ENCODE data around the gene PDS5B. TPM values are rescaled to one million over a fixed set of nuclear protein-coding genes. Genes with fewer than 3 reads are reported as not detected.

Gene PDS5B
- polyA plus RNA-seq, 3 donors from 2014 or later, result 29.3 to 49.2 (median 48.1) TPM

- peaks cover 0 to 4% (median 0%) of the 10 kb centered on the region in 3 donors for H3K36me3 Mint-ChIP-seq
- H3K9me3 Mint-ChIP-seq, result no peaks in the 10 kb centered on the region
- H3K27ac Mint-ChIP-seq, result no peak overlapping the region
- H3K27me3 Mint-ChIP-seq (ENCODE audit: low read depth in 3 of 3), result no peaks in the 10 kb centered on the region
- no peak overlapping the region for H3K4me3 Mint-ChIP-seq
- DNase-seq, result no peak
- peaks cover 50 to 71% of the 10 kb centered on the region in 2 donors for H3K4me1 Mint-ChIP-seq
These were observed 9.1 kb downstream of the PDS5B start for GRCh38 chr13:32595306-32595705.

GRCh38 chr13:32600890-32601289 is 14.6 kb downstream of the PDS5B start:
- DNase-seq, result no peak
- peaks cover 0 to 2% (median 0%) of the 10 kb centered on the region in 3 donors for H3K27me3 Mint-ChIP-seq (ENCODE audit: low read depth in 3 of 3)
- no peak overlapping the region for H3K4me3 Mint-ChIP-seq
- peaks cover 67 to 78% of the 10 kb centered on the region in 2 donors for H3K4me1 Mint-ChIP-seq
- peak overlapping the region in 4 of 6 donors; percentile 12 to 63 (median 31) for H3K27ac Mint-ChIP-seq
- no peaks in the 10 kb centered on the region for H3K9me3 Mint-ChIP-seq
- peaks cover 0 to 8% (median 4%) of the 10 kb centered on the region in 3 donors for H3K36me3 Mint-ChIP-seq

GRCh38 chr13:32609428-32609827 is 23.2 kb downstream of the PDS5B start:
- Mint-ChIP-seq H3K4me3 (no peak overlapping the region), H3K4me1 (peaks cover 72 to 88% of the 10 kb centered on the region in 2 donors), H3K27me3 (ENCODE audit: low read depth in 3 of 3) (peaks cover 0 to 4% (median 0%) of the 10 kb centered on the region in 3 donors), H3K36me3 (peaks cover 0 to 10% (median 9%) of the 10 kb centered on the region in 3 donors), H3K27ac (no peak overlapping the region), H3K9me3 (peaks cover 0 to 5% (median 3%) of the 10 kb centered on the region in 6 donors)
- DNase-seq, result no peak

- Mint-ChIP-seq H3K27ac (no peak overlapping the region), H3K36me3 (peaks cover 0 to 6% (median 5%) of the 10 kb centered on the region in 3 donors), H3K4me1 (peaks cover 72 to 88% of the 10 kb centered on the region in 2 donors), H3K9me3 (peaks cover 0 to 5% (median 3%) of the 10 kb centered on the region in 6 donors), H3K4me3 (no peak overlapping the region), H3K27me3 (ENCODE audit: low read depth in 3 of 3) (peaks cover 0 to 4% (median 0%) of the 10 kb centered on the region in 3 donors)
- no peak for DNase-seq
These were observed 24.3 kb downstream of the PDS5B start for GRCh38 chr13:32610538-32610937.

GRCh38 chr13:32610977-32611376 is 24.7 kb downstream of the PDS5B start:
- Mint-ChIP-seq H3K27me3 (ENCODE audit: low read depth in 3 of 3) (peaks cover 0 to 4% (median 0%) of the 10 kb centered on the region in 3 donors), H3K4me3 (no peak overlapping the region), H3K9me3 (peaks cover 0 to 5% (median 3%) of the 10 kb centered on the region in 6 donors), H3K4me1 (peaks cover 68 to 86% of the 10 kb centered on the region in 2 donors), H3K27ac (peak overlapping the region in 1 of 6 donors; percentile 4), H3K36me3 (peaks cover 0 to 6% (median 5%) of the 10 kb centered on the region in 3 donors)
- no peak for DNase-seq

- no peak for DNase-seq
- Mint-ChIP-seq H3K4me1 (peaks cover 56 to 85% of the 10 kb centered on the region in 2 donors), H3K27ac (no peak overlapping the region), H3K9me3 (peaks cover 0 to 5% (median under 1%) of the 10 kb centered on the region in 6 donors), H3K27me3 (ENCODE audit: low read depth in 3 of 3) (no peaks in the 10 kb centered on the region), H3K4me3 (no peak overlapping the region), H3K36me3 (peaks cover 0 to 4% (median 4%) of the 10 kb centered on the region in 3 donors)
These were observed 30.7 kb downstream of the PDS5B start for GRCh38 chr13:32616883-32617511.

- Mint-ChIP-seq H3K9me3 (peaks cover 2 to 18% (median 13%) of the 10 kb centered on the region in 6 donors), H3K4me3 (no peak overlapping the region), H3K36me3 (peaks cover 0 to 13% (median 9%) of the 10 kb centered on the region in 3 donors), H3K4me1 (peaks cover 45 to 88% of the 10 kb centered on the region in 2 donors), H3K27ac (no peak overlapping the region), H3K27me3 (ENCODE audit: low read depth in 3 of 3) (no peaks in the 10 kb centered on the region)
- no peak for DNase-seq
These were observed 36.6 kb downstream of the PDS5B start for GRCh38 chr13:32622827-32623226.

GRCh38 chr13:32624441-32624840 is 38.2 kb downstream of the PDS5B start:
- no peak for DNase-seq
- no peak overlapping the region for H3K4me3 Mint-ChIP-seq
- H3K9me3 Mint-ChIP-seq, result peaks cover 2 to 18% (median 13%) of the 10 kb centered on the region in 6 donors
- peak overlapping the region in 1 of 6 donors; percentile 64 for H3K27ac Mint-ChIP-seq
- no peaks in the 10 kb centered on the region for H3K27me3 Mint-ChIP-seq (ENCODE audit: low read depth in 3 of 3)
- peaks cover 39 to 85% of the 10 kb centered on the region in 2 donors for H3K4me1 Mint-ChIP-seq
- H3K36me3 Mint-ChIP-seq, result peaks cover 0 to 13% (median 9%) of the 10 kb centered on the region in 3 donors

- no peak overlapping the region for H3K4me3 Mint-ChIP-seq
- H3K27me3 Mint-ChIP-seq (ENCODE audit: low read depth in 3 of 3), result no peaks in the 10 kb centered on the region
- H3K27ac Mint-ChIP-seq, result no peak overlapping the region
- H3K36me3 Mint-ChIP-seq, result peaks cover 0 to 3% (median 3%) of the 10 kb centered on the region in 3 donors
- H3K9me3 Mint-ChIP-seq, result peaks cover 2 to 9% (median 4%) of the 10 kb centered on the region in 6 donors
- DNase-seq, result no peak
- peaks cover 36 to 80% of the 10 kb centered on the region in 2 donors for H3K4me1 Mint-ChIP-seq
These were observed 41.5 kb downstream of the PDS5B start for GRCh38 chr13:32627793-32628192.

GRCh38 chr13:32629313-32629712 is 43.1 kb downstream of the PDS5B start:
- no peak for DNase-seq
- no peak overlapping the region for H3K27ac Mint-ChIP-seq
- H3K27me3 Mint-ChIP-seq (ENCODE audit: low read depth in 3 of 3), result no peaks in the 10 kb centered on the region
- H3K4me1 Mint-ChIP-seq, result peaks cover 41 to 75% of the 10 kb centered on the region in 2 donors
- H3K9me3 Mint-ChIP-seq, result no peaks in the 10 kb centered on the region
- no peak overlapping the region for H3K4me3 Mint-ChIP-seq
- no peaks in the 10 kb centered on the region for H3K36me3 Mint-ChIP-seq

GRCh38 chr13:32629866-32630265 is 43.6 kb downstream of the PDS5B start:
- Mint-ChIP-seq H3K4me1 (peaks cover 36 to 70% of the 10 kb centered on the region in 2 donors), H3K9me3 (no peaks in the 10 kb centered on the region), H3K27ac (peak overlapping the region in 1 of 6 donors; percentile 64), H3K27me3 (ENCODE audit: low read depth in 3 of 3) (no peaks in the 10 kb centered on the region), H3K4me3 (no peak overlapping the region), H3K36me3 (no peaks in the 10 kb centered on the region)
- no peak for DNase-seq

- Mint-ChIP-seq H3K36me3 (no peaks in the 10 kb centered on the region), H3K4me1 (peaks cover 25 to 50% of the 10 kb centered on the region in 2 donors), H3K4me3 (no peak overlapping the region), H3K9me3 (no peaks in the 10 kb centered on the region), H3K27me3 (ENCODE audit: low read depth in 3 of 3) (peaks cover 0 to 2% (median 0%) of the 10 kb centered on the region in 3 donors), H3K27ac (peak overlapping the region in 1 of 6 donors; percentile 64)
- no peak for DNase-seq
These were observed 46.2 kb downstream of the PDS5B start for GRCh38 chr13:32632343-32632909.

GRCh38 chr13:32636711-32637110 is 50.5 kb downstream of the PDS5B start:
- Mint-ChIP-seq H3K9me3 (no peaks in the 10 kb centered on the region), H3K36me3 (no peaks in the 10 kb centered on the region), H3K27me3 (ENCODE audit: low read depth in 3 of 3) (peaks cover 0 to 2% (median 1%) of the 10 kb centered on the region in 3 donors), H3K27ac (no peak overlapping the region), H3K4me3 (no peak overlapping the region), H3K4me1 (peaks cover 13 to 26% of the 10 kb centered on the region in 2 donors)
- no peak for DNase-seq

- peaks cover 11 to 34% of the 10 kb centered on the region in 2 donors for H3K4me1 Mint-ChIP-seq
- no peak overlapping the region for H3K27ac Mint-ChIP-seq
- H3K9me3 Mint-ChIP-seq, result no peaks in the 10 kb centered on the region
These were observed 52.5 kb downstream of the PDS5B start for GRCh38 chr13:32638739-32639138.

More at GRCh38 chr13:32638739-32639138, 52.5 kb downstream of the PDS5B start:
- Mint-ChIP-seq H3K4me3 (no peak overlapping the region), H3K36me3 (no peaks in the 10 kb centered on the region), H3K27me3 (ENCODE audit: low read depth in 3 of 3) (peaks cover 0 to 2% (median 1%) of the 10 kb centered on the region in 3 donors)
- DNase-seq, result no peak
